H1 (cell line): ENCODE data around the gene EEIG1. TPM values are rescaled to one million over a fixed set of nuclear protein-coding genes. Genes with fewer than 3 reads are reported as not detected.

Experiments used
- CTCF ChIA-PET: fragments of 300-600 bp; sonication (Branson Sonifier 250); formaldehyde crosslinking; loops from one replicate; lab custom pipeline; 2021; ENCODE audit not compliant: partially characterized antibody; lab: Charles Lee
- POLR2A ChIA-PET: fragments of 300-600 bp; sonication (Branson Sonifier 250); formaldehyde crosslinking; loops from one replicate; lab custom pipeline; 2021; ENCODE audit warnings: inconsistent platforms; ENCODE audit not compliant: partially characterized antibody; lab: Charles Lee
- DNase-seq, 2 experiments: peaks; one replicate each; pipeline versions ENCODE4 v3.0.0 to v3.0.0-alpha.2; 2010 to 2022; ENCODE audit warnings: low spot score in 2 of 2, low read depth in 1 of 2, mixed read lengths in 1 of 2
- FAIRE-seq: peaks from 2 replicates; lab custom pipeline; 2011; peaks lifted over from hg19 to GRCh38; lab: Jason Lieb, UNC
- H2AFZ ChIP-seq: 2 replicates; pipeline ENCODE4 v1.8.1; 2012; ENCODE audit warnings: low read length, inconsistent platforms
- H2AK5ac ChIP-seq: 2 replicates; pipeline ENCODE4 v1.6.1; 2013; ENCODE audit warnings: low read depth, low read length
- H2BK120ac ChIP-seq: replicated peaks from 2 replicates; pipeline ENCODE3; 2013; ENCODE audit warnings: low read depth, low read length, inconsistent platforms
- H2BK12ac ChIP-seq: 2 replicates; pipeline ENCODE4 v1.6.1; 2013; ENCODE audit warnings: low read depth, low read length
- H2BK15ac ChIP-seq: 2 replicates; pipeline ENCODE4 v1.6.1; 2013; ENCODE audit warnings: low read length
- H2BK20ac ChIP-seq: 2 replicates; pipeline ENCODE4 v1.6.1; 2013; ENCODE audit warnings: low read length
- H2BK5ac ChIP-seq: 2 replicates; pipeline ENCODE4 v1.6.1; 2013; ENCODE audit warnings: low read depth, low read length
- H3K14ac ChIP-seq: 2 replicates; pipeline ENCODE4 v1.6.1; 2013; ENCODE audit warnings: inconsistent platforms; ENCODE audit not compliant: insufficient read length
- H3K18ac ChIP-seq: 2 replicates; pipeline ENCODE4 v1.6.1; 2013; ENCODE audit warnings: low read length; ENCODE audit errors: extremely low read depth
- H3K23ac ChIP-seq: 2 replicates; pipeline ENCODE4 v1.6.1; 2013; ENCODE audit warnings: inconsistent platforms; ENCODE audit not compliant: insufficient read length
- H3K23me2 ChIP-seq: 2 replicates; pipeline ENCODE4 v1.6.1; 2013; ENCODE audit warnings: low read depth, low read length
- H3K27ac ChIP-seq: 2 replicates; pipeline ENCODE4 v1.6.1; 2011; ENCODE audit warnings: low read depth, low read length, inconsistent platforms
- H3K27me3 ChIP-seq, 4 experiments: replicated peaks in 1 of 4; 1 replicate in 1 of 4; 2 replicates in 3 of 4; pipeline versions ENCODE4 v1.6.1 to v1.8.1; 2011 to 2013; ENCODE audit warnings: low read length in 3 of 4, mild to moderate bottlenecking in 3 of 4, inconsistent platforms in 2 of 4, mixed read lengths in 2 of 4, moderate library complexity in 1 of 4; ENCODE audit not compliant: control insufficient read depth in 3 of 4, insufficient read depth in 3 of 4; ENCODE audit errors: extremely low read depth in 1 of 4
- H3K36me3 ChIP-seq, 4 experiments: 2 replicates each; pipeline versions ENCODE4 v1.6.1 to v1.8.1; 2011 to 2013; ENCODE audit warnings: mild to moderate bottlenecking in 4 of 4, low read length in 3 of 4, moderate library complexity in 2 of 4, control low read depth in 1 of 4, inconsistent platforms in 1 of 4; ENCODE audit not compliant: insufficient read depth in 4 of 4, control insufficient read depth in 2 of 4
- H3K4ac ChIP-seq: replicated peaks from 2 replicates; pipeline ENCODE3; 2013; ENCODE audit warnings: low read length, low read depth, mixed read lengths, inconsistent platforms; ENCODE audit not compliant: insufficient read length
- H3K4me1 ChIP-seq, 4 experiments: replicated peaks in 1 of 4; 1 replicate in 1 of 4; 2 replicates in 3 of 4; pipeline versions ENCODE4 v1.6.1 to v1.8.1; 2011 to 2013; ENCODE audit warnings: low read length in 3 of 4, inconsistent platforms in 2 of 4, mixed read lengths in 1 of 4; ENCODE audit not compliant: insufficient read depth in 4 of 4, control insufficient read depth in 3 of 4
- H3K4me2 ChIP-seq, 2 experiments: 2 replicates each; pipeline versions ENCODE4 v1.6.1 to v1.8.1; 2011 to 2013; ENCODE audit warnings: low read depth in 2 of 2, low read length in 2 of 2, control low read depth in 1 of 2, inconsistent platforms in 1 of 2, mild to moderate bottlenecking in 1 of 2; ENCODE audit not compliant: insufficient read depth in 1 of 2
- H3K4me3 ChIP-seq, 4 experiments: fragments of 200-600, 300-600 bp in 1 of 4; sonication (generic), shearing (Covaris generic), sonication (Bioruptor Twin) in 1 of 4; 2 replicates each; pipeline versions ENCODE4 v1.5.1 to v1.8.1; 2011 to 2016; ENCODE audit warnings: low read length in 4 of 4, low read depth in 3 of 4, control low read depth in 2 of 4, inconsistent platforms in 2 of 4, mild to moderate bottlenecking in 2 of 4, mixed read lengths in 1 of 4, moderate library complexity in 1 of 4; ENCODE audit not compliant: insufficient read depth in 2 of 4; ENCODE audit errors: extremely low read depth in 1 of 4
- H3K56ac ChIP-seq: replicated peaks from 2 replicates; pipeline ENCODE3; 2013; ENCODE audit warnings: low read depth, mild to moderate bottlenecking, mixed read lengths, low read length, inconsistent platforms; ENCODE audit not compliant: insufficient read length
- H3K79me1 ChIP-seq: 2 replicates; pipeline ENCODE4 v1.6.1; 2013; ENCODE audit warnings: low read depth, low read length, control low read depth
- H3K79me2 ChIP-seq, 2 experiments: 2 replicates each; pipeline versions ENCODE4 v1.6.1 to v1.8.1; 2012 to 2013; ENCODE audit warnings: low read length in 2 of 2, mild to moderate bottlenecking in 2 of 2, inconsistent platforms in 1 of 2; ENCODE audit not compliant: insufficient read depth in 2 of 2, control insufficient read depth in 1 of 2
- H3K9ac ChIP-seq, 4 experiments: replicated peaks in 1 of 4; 1 replicate in 1 of 4; 2 replicates in 3 of 4; pipeline versions ENCODE4 v1.6.1 to v1.8.1; 2011 to 2013; ENCODE audit warnings: low read depth in 3 of 4, low read length in 3 of 4, control low read depth in 2 of 4, mild to moderate bottlenecking in 2 of 4, moderate library complexity in 2 of 4, inconsistent platforms in 1 of 4; ENCODE audit errors: extremely low read depth in 1 of 4
- H3K9me3 ChIP-seq, 2 experiments: 2 replicates each; pipeline versions ENCODE4 v1.6.1 to v1.8.1; 2012 to 2013; ENCODE audit warnings: mild to moderate bottlenecking in 2 of 2, moderate library complexity in 2 of 2, control low read depth in 1 of 2, inconsistent platforms in 1 of 2, low read depth in 1 of 2, low read length in 1 of 2, mixed read lengths in 1 of 2; ENCODE audit not compliant: insufficient read depth in 2 of 2
- H4K20me1 ChIP-seq, 2 experiments: replicated peaks in 1 of 2; 2 replicates each; pipeline versions ENCODE3 to v1.8.1; 2011 to 2013; ENCODE audit warnings: inconsistent platforms in 2 of 2, low read length in 2 of 2, mild to moderate bottlenecking in 1 of 2; ENCODE audit not compliant: insufficient read depth in 2 of 2, control insufficient read depth in 1 of 2
- H4K5ac ChIP-seq: 2 replicates; pipeline ENCODE4 v1.6.1; 2013; ENCODE audit warnings: low read length, low read depth, mixed read lengths, inconsistent platforms; ENCODE audit not compliant: insufficient read length
- H4K8ac ChIP-seq: 2 replicates; pipeline ENCODE4 v1.8.0; 2013; ENCODE audit warnings: mild to moderate bottlenecking, moderate library complexity, low read length, inconsistent platforms; ENCODE audit not compliant: insufficient read depth; ENCODE audit errors: extremely low read depth
- H4K91ac ChIP-seq: replicated peaks from 2 replicates; pipeline ENCODE3; 2013; ENCODE audit warnings: low read length, mixed read lengths, inconsistent platforms; ENCODE audit not compliant: insufficient read length
- ASH2L ChIP-seq: fragments of 200-600, 300-600 bp; sonication (generic); IDR thresholded peaks from one replicate; pipeline ENCODE4 v1.7.1; 2017; ENCODE audit warnings: low read length
- BRCA1 ChIP-seq: IDR thresholded peaks from 2 replicates; pipeline ENCODE4 v1.6.1; 2012; ENCODE audit warnings: low read depth, low read length, improper control_type of control experiment
- CEBPB ChIP-seq: IDR thresholded peaks from 2 replicates; pipeline ENCODE4 v1.6.1; 2012; ENCODE audit warnings: low read depth, low read length
- EGR1 ChIP-seq: IDR thresholded peaks from 2 replicates; pipeline ENCODE4 v1.6.1; 2011; ENCODE audit warnings: low read depth, low read length, borderline replicate concordance
- EP300 ChIP-seq, 2 experiments: IDR thresholded peaks; 1 replicate in 1 of 2; 2 replicates in 1 of 2; pipeline ENCODE4 v1.6.1; 2011 to 2012; ENCODE audit warnings: low read depth in 2 of 2, low read length in 2 of 2, mild to moderate bottlenecking in 2 of 2, borderline replicate concordance in 1 of 2, inconsistent platforms in 1 of 2, moderate library complexity in 1 of 2
- HDAC2 ChIP-seq, 2 experiments: fragments of 300-600 bp in 1 of 2; sonication (generic) in 1 of 2; IDR thresholded peaks; 2 replicates each; pipeline ENCODE4 v1.6.1; 2011 to 2012; ENCODE audit warnings: low read depth in 2 of 2, low read length in 2 of 2, mild to moderate bottlenecking in 2 of 2, moderate library complexity in 2 of 2, borderline replicate concordance in 1 of 2, inconsistent platforms in 1 of 2
- KDM5A ChIP-seq: fragments of 200-600 bp; IDR thresholded peaks from 2 replicates; pipeline ENCODE4 v1.7.1; 2012; ENCODE audit warnings: mild to moderate bottlenecking, low read length, inconsistent platforms, mixed read lengths
- POU5F1 ChIP-seq: IDR thresholded peaks from 2 replicates; pipeline ENCODE4 v1.6.1; 2011; ENCODE audit warnings: low read depth, mild to moderate bottlenecking, low read length, moderate library complexity
- SIRT6 ChIP-seq: IDR thresholded peaks from one replicate; pipeline ENCODE4 v1.7.1; 2012; ENCODE audit warnings: low read length, inconsistent platforms
- SP4 ChIP-seq: IDR thresholded peaks from 2 replicates; pipeline ENCODE4 v1.6.1; 2012; ENCODE audit warnings: low read length, inconsistent platforms
- SUZ12 ChIP-seq: fragments of 200-600 bp; sonication (generic); IDR thresholded peaks from 2 replicates; pipeline ENCODE4 v1.6.1; 2012; ENCODE audit warnings: mild to moderate bottlenecking, inconsistent platforms, low read length, moderate library complexity, mixed read lengths
- TAF1 ChIP-seq: IDR thresholded peaks from 2 replicates; pipeline ENCODE4 v1.6.1; 2011; ENCODE audit warnings: mild to moderate bottlenecking, low read depth, low read length
- TCF12 ChIP-seq: IDR thresholded peaks from 2 replicates; pipeline ENCODE4 v1.6.1; 2011; ENCODE audit warnings: low read depth, mild to moderate bottlenecking, low read length
- USF2 ChIP-seq: IDR thresholded peaks from 2 replicates; pipeline ENCODE4 v1.6.1; 2011; ENCODE audit warnings: low read length, improper control_type of control experiment
- ZNF274 ChIP-seq: IDR thresholded peaks from 2 replicates; pipeline ENCODE4 v1.7.0; 2012; ENCODE audit warnings: low read length, borderline replicate concordance; ENCODE audit errors: extremely low read depth
- WGBS, 2 experiments: shearing (Covaris generic) in 1 of 2; methylation state at CpG; one replicate each; pipeline versions ENCODE4 v1.1.6 to v1.1.7; 2013 to 2015; ENCODE audit warnings: low lambda C conversion rate in 2 of 2, mixed read lengths in 2 of 2, inconsistent platforms in 1 of 2, low coverage in 1 of 2, missing lambda C conversion rate in 1 of 2; ENCODE audit not compliant: insufficient replicate concordance in 2 of 2, insufficient coverage in 1 of 2, insufficient read length in 1 of 2; ENCODE audit errors: extremely low coverage in 1 of 2, missing lambda C conversion rate in 1 of 2; 5-methylcytosine and 5-hydroxymethylcytosine counted together
- polyA plus RNA-seq, 7 experiments: library from polyadenylated mRNA; depleted of rRNA in 3 of 7; stranded (reverse) in 5 of 7; unstranded in 2 of 7; fragments of >200 nt in 5 of 7; fragments of 200-250 nt in 2 of 7; gene quantifications; 1 replicate in 5 of 7; 2 replicates in 1 of 7; 4 replicates in 1 of 7; pipeline versions ENCODE4 v1.2.1 to v1.2.3, GENCODE V29; 2011 to 2013; ENCODE audit warnings: missing spikeins in 2 of 7, mixed read lengths in 2 of 7
- total RNA-seq: library from RNA; stranded (reverse); fragmentation: NEBNext Ultra II Directional; extraction: Animal tissue kit (Norgen Biotek cat#: 25700); gene quantifications from 2 replicates; pipeline ENCODE4 v1.2.1, GENCODE V29; 2021

The EEIG1 gene
- total and polyA plus RNA-seq, 2 of the 8 experiments (the other 6 are each of a cell fraction or from before 2014, with no cell fraction given): 29.8 to 50.8 TPM

- H2BK12ac ChIP-seq: no peak overlapping the region
- no peak overlapping the region for H3K4ac ChIP-seq
- H4K91ac ChIP-seq: no peak overlapping the region
- H3K4me3 ChIP-seq: no peak overlapping the region
- ChIA-PET POLR2A (no interaction called here), CTCF (interaction anchor here (0.8 to 1.5 kb wide), 4 partner anchors 27 to 124 kb away, joined by 3 to 4 read pairs (median 4); no protein-coding TSS in a partner anchor)
- H2BK5ac ChIP-seq: no peak overlapping the region
- H3K27ac ChIP-seq: no peak overlapping the region
- H3K14ac ChIP-seq: no peak overlapping the region
- H3K4me1 ChIP-seq: no peaks in the 10 kb centered on the region
- no peak overlapping the region for H3K4me2 ChIP-seq
- no peak for DNase-seq
- H4K20me1 ChIP-seq: no peaks in the 10 kb centered on the region
- no peak overlapping the region for H3K18ac ChIP-seq
- H3K23me2 ChIP-seq: no peaks in the 10 kb centered on the region
- H2BK20ac ChIP-seq: no peak overlapping the region
- no peak overlapping the region for H2AFZ ChIP-seq
- FAIRE-seq: no peak
- no peak overlapping the region for H2AK5ac ChIP-seq
- no peaks in the 10 kb centered on the region for H3K36me3 ChIP-seq
- no peak overlapping the region for H3K23ac ChIP-seq
- H2BK15ac ChIP-seq: no peak overlapping the region
- 93% methylated on average over 4 of the region's 4 CpGs; no CpG with 5 or more reads in 1 of the 2 experiments for WGBS, 2 experiments
- no peaks in the 10 kb centered on the region for H3K9me3 ChIP-seq
- H2BK120ac ChIP-seq: no peak overlapping the region
- H3K9ac ChIP-seq: no peak overlapping the region
- no peaks in the 10 kb centered on the region for H3K79me2 ChIP-seq
- H3K79me1 ChIP-seq: no peaks in the 10 kb centered on the region
- no peak overlapping the region for H4K5ac ChIP-seq
- H4K8ac ChIP-seq: no peak overlapping the region
- no peak overlapping the region for H3K56ac ChIP-seq
- no peaks in the 10 kb centered on the region for H3K27me3 ChIP-seq
- no peak for TF ChIP-seq SUZ12
- no peak for TF ChIP-seq BRCA1
- no peak for TF ChIP-seq CEBPB
- TF ChIP-seq TCF12: no peak
- no peak for TF ChIP-seq HDAC2 (IDR thresholded peaks at IDR 0.05; ENCODE audit: borderline replicate concordance in 1 of 2, low read depth in 2 of 2, low read length in 2 of 2)
- TF ChIP-seq EP300 (IDR thresholded peaks at IDR 0.05; ENCODE audit: borderline replicate concordance in 1 of 2, low read depth in 2 of 2, low read length in 2 of 2): no peak
- no peak for TF ChIP-seq SIRT6
- no peak for TF ChIP-seq KDM5A
- TF ChIP-seq TAF1: no peak
- no peak for TF ChIP-seq EGR1
- no peak for TF ChIP-seq ASH2L
- no peak for TF ChIP-seq POU5F1
- TF ChIP-seq USF2: no peak
- TF ChIP-seq ZNF274: no peak
- TF ChIP-seq SP4: no peak
These were observed 12.9 kb upstream of the EEIG1 start for GRCh38 chr9:127993721-127994120.
